ENCODE data around the gene CHCHD6.

- no peak for TF ChIP-seq POLR2AphosphoS5 (IDR thresholded peaks at IDR 0.05)
- no peak for TF ChIP-seq CTCF (IDR thresholded peaks at IDR 0.05; ENCODE audit: poor library complexity, severe bottlenecking)
- no peak for TF ChIP-seq TAF1 (IDR thresholded peaks at IDR 0.05; ENCODE audit: low read depth)
- TF ChIP-seq EZH2 (IDR thresholded peaks at IDR 0.05; ENCODE audit: borderline replicate concordance, insufficient read depth, low read length, poor library complexity, severe bottlenecking), result no peak
- TF ChIP-seq RAD21 (conservative IDR thresholded peaks at IDR 0.05), result no peak
- TF ChIP-seq EP300 (conservative IDR thresholded peaks at IDR 0.05; ENCODE audit: poor library complexity, severe bottlenecking), result no peak
- no peak for TF ChIP-seq REST (IDR thresholded peaks at IDR 0.05; ENCODE audit: borderline replicate concordance)
- no peak for TF ChIP-seq SMC3 (conservative IDR thresholded peaks at IDR 0.05; ENCODE audit: poor library complexity)
Observed at GRCh38 chr3:126766653-126767052, 62.6 kb downstream of the CHCHD6 start.

Measured in neural cell (in vitro differentiated cells).